Upper lobe of right lung (tissue), 1 donor: Measurements from ENCODE around the gene CBLN1. TPM values are rescaled to one million over a fixed set of nuclear protein-coding genes. Genes with fewer than 3 reads are reported as not detected.

Experiments used
- ATAC-seq: fragments of 200-7000 bp; cut with Tn5 transposase; one replicate; pipeline ENCODE4 v1.9.1; 2020; ENCODE audit warnings: mild to moderate bottlenecking, moderate library complexity
- DNase-seq: peaks from one replicate; pipeline ENCODE4 v3.0.0-alpha.2; 2020
- H3K27ac ChIP-seq: fragments of 200-600 bp; one replicate; pipeline ENCODE4 v1.8.0; 2022
- H3K27me3 ChIP-seq: fragments of 200-600 bp; one replicate; pipeline ENCODE4 v1.8.0; 2022; ENCODE audit warnings: mild to moderate bottlenecking
- H3K36me3 ChIP-seq: fragments of 200-600 bp; one replicate; pipeline ENCODE4 v1.8.0; 2022
- H3K4me1 ChIP-seq: fragments of 200-600 bp; one replicate; pipeline ENCODE4 v1.8.0; 2022
- H3K4me3 ChIP-seq: fragments of 200-600 bp; one replicate; pipeline ENCODE4 v1.8.0; 2022; ENCODE audit warnings: mild to moderate bottlenecking
- H3K9me3 ChIP-seq: fragments of 200-600 bp; one replicate; pipeline ENCODE4 v1.8.0; 2022
- intact Hi-C: fragments of 100-400 bp; cut with DNase I; formaldehyde crosslinking; loops from one replicate; pipeline ENCODE4 v1.11.0; 2022
- total RNA-seq: library from RNA; stranded (reverse); fragmentation: NEBNext Ultra II Directional; extraction: Animal tissue kit (Norgen Biotek cat#: 25700); gene quantifications from one replicate; pipeline ENCODE4 v1.2.1, GENCODE V29; 2021
- TF ChIP-seq, protein P1 (sequence below): fragments of 200-600 bp; IDR thresholded peaks from one replicate; pipeline ENCODE4 v1.8.0; 2022; ENCODE audit warnings: antibody characterized with exemption
- donor health status: DM: no; HTN: yes; CAD: no; lungs with severe emphysema.

The CBLN1 gene
- total RNA-seq, 1 donor from 2014 or later = 0.29 TPM

DNA sequence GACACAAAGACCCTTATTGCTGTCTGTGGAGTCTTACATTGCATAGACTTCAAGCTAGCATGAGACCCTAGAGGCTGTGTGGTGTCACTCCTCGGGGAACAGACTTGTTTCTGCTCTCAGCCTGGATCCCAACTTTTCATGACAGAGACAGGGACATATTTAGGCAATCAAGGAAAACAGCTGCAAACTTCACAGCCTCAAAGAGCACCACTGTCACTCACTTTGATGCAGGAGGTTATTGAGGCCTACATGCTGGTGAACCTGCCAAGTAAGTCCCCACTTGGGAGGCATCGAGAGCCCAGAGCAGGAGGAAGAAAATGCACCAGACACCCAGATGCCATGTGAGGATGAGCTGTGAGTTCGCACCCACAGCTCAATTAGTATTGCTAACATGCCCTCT, 10.3 kb downstream of the CBLN1 start:
- Histone ChIP-seq H3K27ac (no peak overlapping the region), H3K9me3 (no peaks in the 10 kb centered on the region), H3K36me3 (no peaks in the 10 kb centered on the region), H3K4me1 (no peaks in the 10 kb centered on the region), H3K27me3 (peaks cover 37% of the 10 kb centered on the region), H3K4me3 (no peak overlapping the region)
- intact Hi-C loops = no loop called here
- DNase-seq = no peak
- ATAC-seq = no peak
- TF ChIP-seq, protein P1, sequence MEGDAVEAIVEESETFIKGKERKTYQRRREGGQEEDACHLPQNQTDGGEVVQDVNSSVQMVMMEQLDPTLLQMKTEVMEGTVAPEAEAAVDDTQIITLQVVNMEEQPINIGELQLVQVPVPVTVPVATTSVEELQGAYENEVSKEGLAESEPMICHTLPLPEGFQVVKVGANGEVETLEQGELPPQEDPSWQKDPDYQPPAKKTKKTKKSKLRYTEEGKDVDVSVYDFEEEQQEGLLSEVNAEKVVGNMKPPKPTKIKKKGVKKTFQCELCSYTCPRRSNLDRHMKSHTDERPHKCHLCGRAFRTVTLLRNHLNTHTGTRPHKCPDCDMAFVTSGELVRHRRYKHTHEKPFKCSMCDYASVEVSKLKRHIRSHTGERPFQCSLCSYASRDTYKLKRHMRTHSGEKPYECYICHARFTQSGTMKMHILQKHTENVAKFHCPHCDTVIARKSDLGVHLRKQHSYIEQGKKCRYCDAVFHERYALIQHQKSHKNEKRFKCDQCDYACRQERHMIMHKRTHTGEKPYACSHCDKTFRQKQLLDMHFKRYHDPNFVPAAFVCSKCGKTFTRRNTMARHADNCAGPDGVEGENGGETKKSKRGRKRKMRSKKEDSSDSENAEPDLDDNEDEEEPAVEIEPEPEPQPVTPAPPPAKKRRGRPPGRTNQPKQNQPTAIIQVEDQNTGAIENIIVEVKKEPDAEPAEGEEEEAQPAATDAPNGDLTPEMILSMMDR = no peak

DNA sequence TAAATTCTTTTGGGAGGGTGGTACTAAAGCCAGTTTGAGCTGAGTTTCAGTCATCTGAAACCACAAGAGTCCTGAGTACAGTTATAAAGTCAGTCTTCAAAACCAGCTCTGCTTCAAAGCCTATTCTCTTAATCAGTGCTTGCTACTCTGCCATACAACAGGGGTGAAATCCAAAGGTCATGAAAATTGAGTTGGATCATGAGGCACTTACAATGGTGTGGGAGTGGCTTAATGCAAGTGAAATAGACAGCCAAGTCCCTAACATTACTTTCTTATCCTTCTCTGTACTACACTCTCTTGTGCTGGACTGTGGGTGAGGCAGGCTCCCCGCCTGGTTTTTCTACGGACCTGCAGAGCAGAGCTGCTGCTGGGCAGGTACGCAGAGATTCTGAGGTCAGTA, 12.4 kb downstream of the CBLN1 start:
- Histone ChIP-seq H3K9me3 (no peaks in the 10 kb centered on the region), H3K27me3 (peaks cover 15% of the 10 kb centered on the region), H3K4me1 (no peaks in the 10 kb centered on the region), H3K27ac (no peak overlapping the region), H3K4me3 (no peak overlapping the region), H3K36me3 (no peaks in the 10 kb centered on the region)
- TF ChIP-seq, protein P1 = no peak
- no peak for DNase-seq
- intact Hi-C loops = no loop called here
- no peak for ATAC-seq

DNA sequence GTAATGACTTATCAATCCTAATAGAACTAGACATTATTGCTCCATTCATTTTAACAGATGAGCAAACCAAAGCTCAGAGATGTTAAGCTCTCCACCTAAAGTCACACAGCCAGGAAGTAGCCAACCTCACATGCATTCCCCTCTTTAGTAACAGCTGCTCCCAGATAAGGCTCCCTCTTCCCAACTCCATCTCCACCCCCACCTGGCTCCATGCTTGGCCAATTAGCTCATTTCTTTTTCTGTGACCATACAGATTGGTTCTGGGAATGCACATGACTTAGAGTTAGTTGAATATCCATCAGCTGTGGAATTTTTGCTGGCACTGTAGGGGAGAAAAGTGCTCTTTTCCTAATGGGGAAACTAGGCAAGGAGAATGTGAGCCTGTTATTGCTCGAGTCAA, 13.0 kb downstream of the CBLN1 start:
- Histone ChIP-seq H3K9me3 (no peaks in the 10 kb centered on the region), H3K27ac (no peak overlapping the region), H3K36me3 (no peaks in the 10 kb centered on the region), H3K4me1 (no peaks in the 10 kb centered on the region), H3K27me3 (peaks cover 11% of the 10 kb centered on the region), H3K4me3 (no peak overlapping the region)
- ATAC-seq (no peak), DNase-seq (no peak)
- TF ChIP-seq, protein P1 = no peak
- intact Hi-C loops = no loop called here

DNA sequence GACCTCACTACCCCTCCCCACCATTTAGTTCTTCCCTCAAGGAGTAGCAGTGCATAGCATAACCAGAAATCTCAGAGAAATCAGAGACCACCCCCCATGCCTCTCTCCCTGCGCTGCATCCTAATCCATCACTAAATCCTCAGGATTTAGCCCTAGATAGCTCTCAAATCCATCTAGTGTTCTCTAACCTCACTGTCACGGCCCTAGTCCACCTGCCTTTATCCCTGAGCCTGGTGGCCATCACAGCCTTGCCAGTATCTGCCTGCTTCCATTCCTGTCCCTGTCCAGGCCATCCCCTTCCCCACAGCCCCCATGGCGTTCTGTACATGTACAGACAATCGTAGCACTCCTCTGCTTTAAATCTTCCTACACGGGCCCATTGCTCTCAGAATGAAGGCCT, 19.1 kb downstream of the CBLN1 start:
- ATAC-seq = no peak

DNA sequence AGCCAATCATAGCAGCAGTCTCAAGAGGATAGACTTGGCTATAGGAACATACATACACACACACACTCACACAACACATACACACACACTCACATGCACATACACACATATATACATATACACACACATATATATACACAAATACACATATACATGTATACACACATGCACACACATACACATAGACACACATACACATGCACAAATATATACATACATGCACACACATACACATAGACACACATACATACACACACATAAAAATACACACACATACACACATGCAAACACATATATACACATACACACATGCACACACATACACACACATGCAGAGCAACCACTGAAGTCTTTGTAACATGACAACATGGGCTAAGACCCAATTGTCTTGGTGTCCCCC, 19.7 kb downstream of the CBLN1 start:
- Histone ChIP-seq H3K27me3 (no peaks in the 10 kb centered on the region), H3K4me1 (no peaks in the 10 kb centered on the region), H3K9me3 (no peaks in the 10 kb centered on the region), H3K4me3 (no peak overlapping the region), H3K36me3 (no peaks in the 10 kb centered on the region), H3K27ac (no peak overlapping the region)
- no peak for ATAC-seq
- no peak for DNase-seq
- intact Hi-C loops = no loop called here
- TF ChIP-seq, protein P1 = no peak

More for the DNA sequence above, 19.1 kb downstream of the CBLN1 start:
- H3K4me3 ChIP-seq = no peak overlapping the region
- H3K4me1 ChIP-seq = no peaks in the 10 kb centered on the region
- intact Hi-C loops = no loop called here
- H3K36me3 ChIP-seq = no peaks in the 10 kb centered on the region
- H3K9me3 ChIP-seq = no peaks in the 10 kb centered on the region
- no peak overlapping the region for H3K27ac ChIP-seq
- no peak for DNase-seq
- no peaks in the 10 kb centered on the region for H3K27me3 ChIP-seq
- TF ChIP-seq, protein P1 = no peak

DNA sequence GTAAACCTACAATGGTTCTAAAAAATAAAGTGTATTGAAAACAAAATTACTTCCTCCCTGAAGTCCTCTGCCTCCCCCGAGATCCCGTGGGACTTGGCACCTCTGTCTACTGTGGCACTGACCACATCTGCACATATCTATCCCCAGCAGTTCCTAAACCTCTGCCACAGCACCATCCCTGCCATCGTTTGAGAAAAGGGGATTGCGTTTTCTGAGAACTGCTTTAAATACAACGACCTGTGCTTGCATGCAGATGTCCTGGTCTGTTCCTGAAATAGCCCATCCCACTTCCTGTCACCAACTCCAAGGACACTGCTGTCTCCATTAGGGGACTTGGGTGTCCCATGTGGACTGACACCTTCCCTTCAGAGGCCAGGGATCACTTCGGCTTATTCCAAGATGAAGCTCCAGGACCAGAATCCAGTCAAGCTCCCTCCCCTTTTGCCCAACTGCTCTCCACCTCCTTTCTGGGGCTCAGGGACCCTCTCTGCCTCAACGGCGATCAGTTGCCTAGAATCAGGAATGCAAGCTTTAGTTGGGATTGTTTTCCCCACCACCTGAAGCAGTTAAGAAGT, 20.6 kb downstream of the CBLN1 start:
- DNase-seq (no peak), ATAC-seq (no peak)
- no peaks in the 10 kb centered on the region for H3K9me3 ChIP-seq
- no peaks in the 10 kb centered on the region for H3K4me1 ChIP-seq
- intact Hi-C loops = no loop called here
- TF ChIP-seq, protein P1 = no peak
- no peak overlapping the region for H3K4me3 ChIP-seq
- no peak overlapping the region for H3K27ac ChIP-seq
- H3K27me3 ChIP-seq = no peaks in the 10 kb centered on the region
- no peaks in the 10 kb centered on the region for H3K36me3 ChIP-seq
